AG09319 (cell line): ENCODE measurements around the gene ANK2.

Source experiments
- DNase-seq: peaks from one replicate; pipeline ENCODE4 v3.0.0-alpha.2; 2010; ENCODE audit warnings: low read depth; ENCODE audit errors: extremely low read depth
- TF ChIP-seq, protein P1 (sequence below): IDR thresholded peaks from 2 replicates; pipeline ENCODE4 v1.5.1; 2011; ENCODE audit warnings: low read depth, mild to moderate bottlenecking, inconsistent platforms, low read length, moderate library complexity

Gene ANK2

DNA sequence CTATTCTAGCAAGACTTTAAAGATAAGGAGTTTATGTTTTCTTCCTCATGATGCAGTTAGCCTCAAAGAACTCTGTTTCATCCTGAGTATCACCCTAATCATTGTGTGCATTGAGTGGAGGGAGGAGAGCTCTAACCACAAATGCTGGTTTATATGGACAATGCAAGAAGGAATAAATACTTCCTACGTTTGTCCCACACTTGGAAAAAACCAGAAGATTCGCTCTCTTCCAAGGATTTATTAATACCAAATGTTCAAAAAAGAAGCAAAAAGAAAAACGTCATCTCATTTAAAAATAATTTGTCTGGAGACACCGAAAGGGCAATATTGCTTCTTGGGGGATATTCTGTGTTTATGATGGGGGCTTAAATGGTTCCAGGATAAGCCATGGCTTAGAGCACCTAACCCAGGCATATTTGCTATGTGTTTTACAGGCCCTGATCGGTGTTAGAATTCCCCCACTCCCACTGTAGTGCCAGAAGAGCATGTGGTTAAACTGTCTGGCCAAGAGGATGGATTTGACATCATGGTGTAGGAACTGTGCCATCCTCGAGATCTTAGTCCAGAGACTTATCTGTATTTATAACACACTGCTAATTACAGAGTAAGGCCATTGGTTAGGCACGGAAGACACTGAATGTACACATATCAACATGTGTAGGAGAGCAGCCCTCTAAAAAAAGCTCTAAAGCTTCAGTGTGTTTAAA, 227.2 kb downstream of the ANK2 start:
- no peak for DNase-seq
- TF ChIP-seq, protein P1, sequence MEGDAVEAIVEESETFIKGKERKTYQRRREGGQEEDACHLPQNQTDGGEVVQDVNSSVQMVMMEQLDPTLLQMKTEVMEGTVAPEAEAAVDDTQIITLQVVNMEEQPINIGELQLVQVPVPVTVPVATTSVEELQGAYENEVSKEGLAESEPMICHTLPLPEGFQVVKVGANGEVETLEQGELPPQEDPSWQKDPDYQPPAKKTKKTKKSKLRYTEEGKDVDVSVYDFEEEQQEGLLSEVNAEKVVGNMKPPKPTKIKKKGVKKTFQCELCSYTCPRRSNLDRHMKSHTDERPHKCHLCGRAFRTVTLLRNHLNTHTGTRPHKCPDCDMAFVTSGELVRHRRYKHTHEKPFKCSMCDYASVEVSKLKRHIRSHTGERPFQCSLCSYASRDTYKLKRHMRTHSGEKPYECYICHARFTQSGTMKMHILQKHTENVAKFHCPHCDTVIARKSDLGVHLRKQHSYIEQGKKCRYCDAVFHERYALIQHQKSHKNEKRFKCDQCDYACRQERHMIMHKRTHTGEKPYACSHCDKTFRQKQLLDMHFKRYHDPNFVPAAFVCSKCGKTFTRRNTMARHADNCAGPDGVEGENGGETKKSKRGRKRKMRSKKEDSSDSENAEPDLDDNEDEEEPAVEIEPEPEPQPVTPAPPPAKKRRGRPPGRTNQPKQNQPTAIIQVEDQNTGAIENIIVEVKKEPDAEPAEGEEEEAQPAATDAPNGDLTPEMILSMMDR = no peak

DNA sequence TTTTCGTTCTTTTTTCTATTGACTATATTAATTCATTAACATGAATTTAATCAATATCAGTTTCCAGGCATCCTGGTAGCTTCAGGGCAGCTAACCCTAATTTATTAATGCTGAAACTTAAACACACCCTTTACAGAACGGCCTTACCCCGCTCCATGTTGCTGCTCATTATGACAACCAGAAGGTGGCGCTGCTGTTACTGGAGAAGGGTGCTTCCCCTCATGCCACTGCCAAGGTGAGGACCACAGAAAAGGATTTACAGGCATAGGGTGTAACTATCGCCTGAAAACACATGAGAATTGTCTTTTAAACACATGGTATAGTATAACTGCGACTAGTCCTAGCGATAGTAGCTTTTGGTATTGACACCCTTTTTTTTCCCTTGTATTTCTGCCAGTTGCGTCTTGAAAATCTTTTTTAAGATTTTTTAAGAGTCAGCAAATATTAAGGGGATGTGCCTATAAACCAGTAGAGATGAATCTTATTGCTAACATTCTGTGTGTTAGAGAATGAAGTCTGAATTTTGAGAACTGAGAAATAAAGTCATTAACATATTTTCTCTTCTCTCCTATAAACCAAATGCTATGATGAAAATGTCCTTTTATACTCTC, 229.0 kb downstream of the ANK2 start:
- no peak for DNase-seq
- TF ChIP-seq, protein P1 = peak; percentile 93

DNA sequence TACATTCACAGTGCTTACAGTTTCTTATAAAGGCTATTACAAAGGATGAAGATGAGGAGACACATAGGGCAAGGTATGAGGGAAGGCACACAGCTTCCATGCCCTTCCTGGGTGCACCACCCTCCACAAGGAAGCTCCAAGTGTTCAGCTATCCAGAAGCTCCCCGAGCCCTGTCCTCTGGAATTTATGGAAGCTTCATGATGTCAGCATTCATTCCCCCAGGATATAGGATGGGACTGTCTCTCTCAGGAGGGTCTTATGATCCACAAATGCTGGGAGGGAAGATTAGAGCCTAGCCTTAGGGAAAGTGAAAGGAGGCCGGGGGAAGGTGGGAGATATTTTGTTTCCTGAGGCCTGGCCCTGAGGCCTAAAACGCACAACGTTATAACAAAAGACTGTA, 236.0 kb downstream of the ANK2 start:
- DNase-seq = no peak
- TF ChIP-seq, protein P1 = no peak

DNA sequence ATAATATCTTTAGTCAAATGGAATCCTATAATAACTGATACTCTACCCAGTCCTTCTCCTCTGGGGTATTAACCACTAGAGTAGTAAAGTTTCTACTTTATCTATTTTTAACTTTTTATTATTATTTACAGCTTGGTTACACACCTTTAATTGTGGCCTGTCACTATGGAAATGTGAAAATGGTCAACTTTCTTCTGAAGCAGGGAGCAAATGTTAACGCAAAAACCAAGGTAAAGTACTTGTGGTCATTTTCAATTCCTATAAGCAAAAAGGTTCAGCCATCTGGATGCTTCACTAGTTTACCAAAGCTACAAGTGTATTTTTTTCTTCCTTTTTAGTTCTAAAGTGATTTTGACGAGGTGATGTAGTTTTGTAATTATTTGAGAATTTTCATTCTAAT, 238.8 kb downstream of the ANK2 start:
- TF ChIP-seq, protein P1 = no peak

DNA sequence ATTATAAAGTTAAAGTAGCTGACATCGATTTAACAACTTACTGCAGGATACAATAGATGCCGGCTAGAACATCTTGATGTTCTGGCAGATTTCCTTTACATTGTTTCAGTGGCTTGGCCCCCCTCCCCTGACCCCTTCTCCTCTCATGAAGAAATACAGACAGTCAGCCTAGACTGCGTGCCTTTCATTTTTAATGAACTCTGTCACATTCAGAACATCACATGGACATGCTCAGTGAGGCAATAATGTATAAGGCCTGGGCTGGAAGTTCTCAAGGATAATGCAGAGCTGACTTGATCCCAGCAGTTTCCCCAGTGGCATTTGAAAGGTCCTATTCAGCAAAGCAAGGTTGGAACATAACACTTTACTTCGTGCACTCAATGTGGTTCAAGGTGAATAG, 239.2 kb downstream of the ANK2 start:
- no peak for DNase-seq
- TF ChIP-seq, protein P1 = no peak

More for the DNA sequence above, 238.8 kb downstream of the ANK2 start:
- no peak for DNase-seq

DNA sequence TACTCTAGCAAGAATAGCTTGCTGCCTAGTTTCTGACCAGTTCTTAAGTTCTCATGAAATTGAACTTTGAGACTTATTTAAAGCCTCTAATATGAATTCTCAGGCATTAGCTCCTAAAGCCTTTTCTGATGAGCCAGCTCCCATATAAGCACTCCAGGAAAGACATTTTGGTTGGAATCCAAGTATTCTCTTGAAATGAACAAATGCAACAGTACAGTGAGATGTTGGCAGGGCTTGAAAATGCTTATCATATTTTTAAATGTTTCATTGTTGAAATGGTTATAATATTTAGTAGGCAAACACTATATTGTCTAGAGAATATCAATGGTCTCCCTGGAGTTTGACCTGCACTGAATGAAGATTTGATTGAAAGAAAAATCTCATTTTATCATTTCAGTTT, 240.3 kb downstream of the ANK2 start:
- TF ChIP-seq, protein P1 = no peak
- DNase-seq = no peak

DNA sequence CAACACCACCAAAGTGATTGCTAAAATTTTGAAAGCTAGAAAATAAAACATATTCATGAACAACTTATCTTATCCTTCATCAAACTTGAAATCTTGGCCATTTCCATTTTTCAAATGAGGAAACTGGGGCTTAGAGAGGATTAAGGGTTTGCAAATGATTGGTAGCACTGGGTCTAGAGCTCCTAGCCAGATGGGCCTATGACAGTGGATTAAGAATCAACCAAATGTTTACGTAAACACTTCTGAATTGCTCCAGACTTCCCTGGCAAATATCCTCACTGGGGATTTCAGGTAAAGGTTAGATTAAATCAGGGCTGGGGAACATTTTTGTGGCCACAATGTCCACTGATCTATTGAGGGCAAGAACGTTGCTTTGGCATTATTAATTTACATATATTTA, 241.2 kb downstream of the ANK2 start:
- DNase-seq = no peak
- TF ChIP-seq, protein P1 = no peak
